ENCODE measurements around the gene MBD5. TPM values are rescaled to one million over a fixed set of nuclear protein-coding genes. Genes with fewer than 3 reads are reported as not detected.

MBD5 gene
- total and polyA plus RNA-seq, 7 donors, result 2.3 to 81.1 (median 67.0) TPM

DNA sequence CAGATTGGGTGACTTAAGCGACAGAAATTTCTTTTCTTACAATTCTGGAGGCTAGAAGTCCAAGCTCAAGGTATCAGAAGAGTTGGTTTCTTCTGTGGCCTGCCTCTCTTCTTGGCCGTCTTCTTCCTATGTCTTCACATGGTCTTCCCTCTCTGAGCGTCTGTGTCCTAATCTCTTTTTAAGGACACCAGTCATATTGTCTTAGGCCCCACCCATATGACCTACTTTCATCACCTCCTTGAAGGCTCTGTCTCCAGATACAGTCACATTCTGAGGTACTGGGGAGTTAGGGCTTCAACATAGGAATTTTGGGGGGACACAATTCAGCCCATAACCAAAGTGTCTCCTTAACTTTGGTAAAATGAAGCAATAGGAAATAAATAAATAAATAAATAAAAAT, 512.8 kb downstream of the MBD5 start:
- Histone ChIP-seq H3K36me3 (no peaks in the 10 kb centered on the region), H3K4me1 (no peaks in the 10 kb centered on the region), H3K9me3 (no peaks in the 10 kb centered on the region), H3K27me3 (peaks cover 0 to 13% (median 0%) of the 10 kb centered on the region in 3 donors), H3K4me3 (no peak overlapping the region), H3K27ac (no peak overlapping the region)
- TF ChIP-seq POLR2A (IDR thresholded peaks at IDR 0.05) (no peak), POLR2AphosphoS5 (IDR thresholded peaks at IDR 0.05) (no peak), EP300 (IDR thresholded peaks at IDR 0.05) (no peak)
- TF ChIP-seq, protein P1, sequence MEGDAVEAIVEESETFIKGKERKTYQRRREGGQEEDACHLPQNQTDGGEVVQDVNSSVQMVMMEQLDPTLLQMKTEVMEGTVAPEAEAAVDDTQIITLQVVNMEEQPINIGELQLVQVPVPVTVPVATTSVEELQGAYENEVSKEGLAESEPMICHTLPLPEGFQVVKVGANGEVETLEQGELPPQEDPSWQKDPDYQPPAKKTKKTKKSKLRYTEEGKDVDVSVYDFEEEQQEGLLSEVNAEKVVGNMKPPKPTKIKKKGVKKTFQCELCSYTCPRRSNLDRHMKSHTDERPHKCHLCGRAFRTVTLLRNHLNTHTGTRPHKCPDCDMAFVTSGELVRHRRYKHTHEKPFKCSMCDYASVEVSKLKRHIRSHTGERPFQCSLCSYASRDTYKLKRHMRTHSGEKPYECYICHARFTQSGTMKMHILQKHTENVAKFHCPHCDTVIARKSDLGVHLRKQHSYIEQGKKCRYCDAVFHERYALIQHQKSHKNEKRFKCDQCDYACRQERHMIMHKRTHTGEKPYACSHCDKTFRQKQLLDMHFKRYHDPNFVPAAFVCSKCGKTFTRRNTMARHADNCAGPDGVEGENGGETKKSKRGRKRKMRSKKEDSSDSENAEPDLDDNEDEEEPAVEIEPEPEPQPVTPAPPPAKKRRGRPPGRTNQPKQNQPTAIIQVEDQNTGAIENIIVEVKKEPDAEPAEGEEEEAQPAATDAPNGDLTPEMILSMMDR (IDR thresholded peaks at IDR 0.05), result no peak
- intact Hi-C loops (cut with DNase I), result no loop called here
- no peak for DNase-seq
- 87 to 88% methylated on average over 3 of the region's 3 CpGs for WGBS, 2 donors

DNA sequence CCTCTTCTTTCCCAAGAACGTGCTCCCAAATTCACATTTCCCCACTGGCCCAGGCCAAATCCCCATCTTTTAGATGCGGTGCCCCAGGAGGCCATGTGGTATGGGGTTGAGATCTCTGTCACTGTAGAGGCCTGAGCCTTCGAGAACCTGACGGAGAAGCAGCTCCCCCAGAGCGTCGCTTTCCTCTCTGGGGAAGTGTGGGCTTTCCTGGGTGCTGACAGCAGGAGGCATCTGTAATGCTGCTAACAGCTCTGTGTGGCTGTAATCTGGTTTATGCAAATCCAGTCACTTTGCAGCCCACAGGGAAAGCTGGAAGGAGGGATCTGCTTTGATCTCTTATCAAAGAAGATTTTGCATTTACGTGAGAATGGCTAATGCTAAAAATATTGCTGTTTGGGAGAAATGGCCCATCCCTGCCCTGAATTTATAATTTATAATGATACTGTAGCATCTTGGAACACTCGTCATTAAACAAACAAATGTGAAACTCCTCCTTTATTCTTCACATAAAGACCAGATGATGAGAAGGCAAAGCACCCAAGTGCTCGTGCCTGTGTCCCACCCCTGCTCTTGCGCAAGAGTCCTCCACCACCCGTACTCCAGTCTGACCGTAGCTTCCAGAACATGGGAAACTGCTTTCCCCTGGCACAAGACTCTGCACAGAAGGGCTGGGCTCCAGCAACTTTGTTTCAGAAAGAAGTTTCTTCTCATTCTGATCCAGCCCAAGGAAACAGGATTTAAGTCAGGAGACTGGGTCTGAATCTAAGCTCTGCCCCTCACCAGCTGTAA, 513.7 kb downstream of the MBD5 start:
- TF ChIP-seq POLR2A (IDR thresholded peaks at IDR 0.05) (no peak), EP300 (IDR thresholded peaks at IDR 0.05) (no peak), POLR2AphosphoS5 (IDR thresholded peaks at IDR 0.05) (no peak)
- TF ChIP-seq, protein P1 (IDR thresholded peaks at IDR 0.05), result no peak
- intact Hi-C loops (cut with DNase I), result no loop called here
- H3K27me3 ChIP-seq, result peaks cover 0 to 13% (median 0%) of the 10 kb centered on the region in 3 donors
- no peaks in the 10 kb centered on the region for H3K9me3 ChIP-seq
- H3K36me3 ChIP-seq, result no peaks in the 10 kb centered on the region
- DNase-seq, result no peak
- no peak overlapping the region for H3K4me3 ChIP-seq
- no peaks in the 10 kb centered on the region for H3K4me1 ChIP-seq
- no peak overlapping the region for H3K27ac ChIP-seq
- 70 to 78% methylated on average over 12 of the region's 12 CpGs for WGBS, 2 donors

DNA sequence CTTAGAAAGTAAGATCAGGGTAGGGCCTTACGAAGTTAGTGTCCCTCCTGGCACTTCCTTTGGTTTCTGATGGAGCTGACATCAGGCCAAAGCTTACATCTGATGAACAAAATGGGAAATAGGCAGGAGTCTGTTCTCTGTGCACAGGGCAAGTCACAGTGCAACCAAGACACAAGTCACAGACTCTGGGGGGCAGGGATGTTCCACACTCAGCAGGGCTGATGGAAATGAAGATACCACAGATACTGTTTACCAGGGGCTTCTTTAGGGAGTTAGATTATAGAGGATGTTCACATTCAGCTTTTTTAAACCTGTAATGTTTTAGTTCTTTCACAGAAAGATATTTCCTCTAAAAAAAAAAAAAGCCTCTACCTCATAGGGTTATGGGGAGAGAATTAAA, 517.5 kb downstream of the MBD5 start:
- no peaks in the 10 kb centered on the region for H3K4me1 ChIP-seq
- intact Hi-C loops (cut with DNase I), result no loop called here
- TF ChIP-seq POLR2AphosphoS5 (IDR thresholded peaks at IDR 0.05), result no peak
- H3K4me3 ChIP-seq, result no peak overlapping the region
- no peaks in the 10 kb centered on the region for H3K36me3 ChIP-seq
- no peak overlapping the region for H3K27ac ChIP-seq
- peaks cover 0 to 8% (median 0%) of the 10 kb centered on the region in 3 donors for H3K27me3 ChIP-seq
- WGBS, 2 donors, result 66 to 74% methylated on average over 1 of the region's 1 CpG
- H3K9me3 ChIP-seq, result no peaks in the 10 kb centered on the region
- no peak for DNase-seq

DNA sequence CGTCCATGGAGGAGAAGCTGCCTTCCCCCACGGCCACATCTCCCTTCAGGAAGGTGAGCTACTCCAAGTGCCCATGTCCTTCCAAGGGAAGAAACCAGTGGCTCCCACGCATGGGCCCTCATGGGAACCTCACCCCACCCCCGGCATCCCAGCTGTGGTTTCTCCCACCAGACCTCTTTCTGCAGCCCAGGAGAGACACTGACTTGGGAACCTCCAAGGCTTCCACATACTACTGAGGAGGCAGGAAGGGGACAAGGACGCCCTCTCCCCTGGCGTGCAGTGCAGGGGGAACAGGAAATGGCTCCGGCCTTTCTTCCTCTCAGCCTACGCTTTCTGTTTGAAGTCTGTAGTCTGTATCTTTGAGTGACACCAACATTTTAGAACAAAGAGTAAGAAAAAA, 519.1 kb downstream of the MBD5 start:
- Histone ChIP-seq H3K4me3 (no peak overlapping the region), H3K27me3 (peaks cover 0 to 5% (median 0%) of the 10 kb centered on the region in 3 donors), H3K9me3 (no peaks in the 10 kb centered on the region), H3K36me3 (no peaks in the 10 kb centered on the region), H3K27ac (no peak overlapping the region), H3K4me1 (no peaks in the 10 kb centered on the region)
- no peak for DNase-seq
- TF ChIP-seq, protein P1 (IDR thresholded peaks at IDR 0.05), result no peak
- no peak for TF ChIP-seq EP300 (IDR thresholded peaks at IDR 0.05)
- no peak for TF ChIP-seq POLR2AphosphoS5 (IDR thresholded peaks at IDR 0.05)
- no peak for TF ChIP-seq POLR2A (IDR thresholded peaks at IDR 0.05)
- 70 to 85% methylated on average over 8 of the region's 8 CpGs for WGBS, 2 donors
- intact Hi-C loops (cut with DNase I), result no loop called here

DNA sequence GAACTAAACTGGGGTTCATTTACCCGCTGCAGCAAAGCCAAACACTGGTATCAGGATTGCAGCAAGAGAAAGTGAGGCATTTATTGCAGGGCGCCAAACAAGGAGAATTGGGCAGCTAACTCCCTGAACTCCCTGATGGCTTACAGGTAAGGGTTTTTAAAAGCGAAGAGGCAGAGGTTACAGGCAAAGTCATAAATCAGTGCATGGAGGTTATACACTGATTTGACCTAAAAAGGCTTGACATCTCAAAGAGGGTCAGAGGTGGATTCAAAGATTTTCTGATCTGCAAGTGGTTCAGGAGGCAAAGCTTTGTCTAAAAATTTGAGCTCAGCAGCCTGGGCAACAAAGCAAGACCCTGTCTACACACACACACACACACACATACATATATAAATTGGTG, 520.9 kb downstream of the MBD5 start:
- WGBS, 2 donors, result 83 to 86% methylated on average over 3 of the region's 3 CpGs
- DNase-seq, result no peak
- H3K27ac ChIP-seq, result no peak overlapping the region
- intact Hi-C loops (cut with DNase I), result no loop called here
- H3K4me1 ChIP-seq, result no peaks in the 10 kb centered on the region
- no peak for TF ChIP-seq EP300 (IDR thresholded peaks at IDR 0.05)
- no peak for TF ChIP-seq POLR2AphosphoS5 (IDR thresholded peaks at IDR 0.05)
- TF ChIP-seq POLR2A (IDR thresholded peaks at IDR 0.05), result no peak
- TF ChIP-seq, protein P1 (IDR thresholded peaks at IDR 0.05), result no peak
- H3K9me3 ChIP-seq, result no peaks in the 10 kb centered on the region
- H3K27me3 ChIP-seq, result no peaks in the 10 kb centered on the region
- no peak overlapping the region for H3K4me3 ChIP-seq
- H3K36me3 ChIP-seq, result no peaks in the 10 kb centered on the region
